ENCODE results near the gene SLC25A4. TPM values are rescaled to one million over a fixed set of nuclear protein-coding genes. Genes with fewer than 3 reads are reported as not detected.
"Not testable (repeated sequence)": the region's sequence is repeated elsewhere in the genome, so short reads cannot be mapped to it uniquely, and the experiment has no call there.

The SLC25A4 gene
- total RNA-seq, 1 donor from 2014 or later: 32.0 TPM

- Mint-ChIP-seq H3K4me3 (ENCODE audit: unreplicated experiment) (no peak overlapping the region), H3K9me3 (ENCODE audit: unreplicated experiment) (peaks cover 2% of the 10 kb centered on the region)
- no peak overlapping the region for H3K4me3 ChIP-seq (ENCODE audit: insufficient read depth, low read depth, low read length)
Measured at GRCh38 chr4:185104733-185105132, 38.3 kb upstream of the SLC25A4 start.

GRCh38 chr4:185106353-185106752 is 36.7 kb upstream of the SLC25A4 start:
- no peaks in the 10 kb centered on the region for H3K79me2 ChIP-seq (ENCODE audit: insufficient read depth, low read length)
- Mint-ChIP-seq H3K4me3 (ENCODE audit: unreplicated experiment) (no peak overlapping the region), H3K4me1 (ENCODE audit: low read depth, unreplicated experiment) (peaks cover under 1% of the 10 kb centered on the region), H3K27ac (ENCODE audit: unreplicated experiment) (no peak overlapping the region), H3K27me3 (ENCODE audit: low read depth, unreplicated experiment) (peaks cover 9% of the 10 kb centered on the region), H3K36me3 (ENCODE audit: low read depth, unreplicated experiment) (no peaks in the 10 kb centered on the region), H3K9me3 (ENCODE audit: unreplicated experiment) (peaks cover 2% of the 10 kb centered on the region)
- DNase-seq (ENCODE audit: low read depth) (no peak), FAIRE-seq (no peak)
- no peak overlapping the region for H3K9ac ChIP-seq (ENCODE audit: low read length)
- no peak overlapping the region for H2AFZ ChIP-seq (ENCODE audit: low read depth, low read length)
- no peaks in the 10 kb centered on the region for H3K9me3 ChIP-seq (ENCODE audit: insufficient read depth, low read depth, low read length)
- H3K4me1 ChIP-seq (ENCODE audit: insufficient read depth, low read length): no peaks in the 10 kb centered on the region
- H3K4me3 ChIP-seq (ENCODE audit: insufficient read depth, low read depth, low read length): no peak overlapping the region
- no peaks in the 10 kb centered on the region for H3K36me3 ChIP-seq (ENCODE audit: insufficient read depth, low read length)
- no peak overlapping the region for H3K27ac ChIP-seq (ENCODE audit: low read depth, low read length)
- no peaks in the 10 kb centered on the region for H3K27me3 ChIP-seq (ENCODE audit: insufficient read depth, low read length)
- H4K20me1 ChIP-seq (ENCODE audit: insufficient read depth, low read length): no peaks in the 10 kb centered on the region
- TF ChIP-seq CTCF (IDR thresholded peaks at IDR 0.05; ENCODE audit: insufficient read depth, low read depth, low read length) (no peak), EZH2 (IDR thresholded peaks at IDR 0.05; ENCODE audit: insufficient read depth, low read length) (no peak)
- no peak overlapping the region for H3K4me2 ChIP-seq (ENCODE audit: low read length)

More at GRCh38 chr4:185104733-185105132, 38.3 kb upstream of the SLC25A4 start:
- no peak for FAIRE-seq
- TF ChIP-seq CTCF (IDR thresholded peaks at IDR 0.05; ENCODE audit: insufficient read depth, low read depth, low read length): no peak
- no peak overlapping the region for H3K27ac Mint-ChIP-seq (ENCODE audit: unreplicated experiment)
- H3K36me3 ChIP-seq (ENCODE audit: insufficient read depth, low read length): no peaks in the 10 kb centered on the region
- no peak overlapping the region for H2AFZ ChIP-seq (ENCODE audit: low read depth, low read length)
- no peak overlapping the region for H3K27ac ChIP-seq (ENCODE audit: low read depth, low read length)
- H3K9ac ChIP-seq (ENCODE audit: low read length): no peak overlapping the region
- DNase-seq (ENCODE audit: low read depth): no peak
- H3K36me3 Mint-ChIP-seq (ENCODE audit: low read depth, unreplicated experiment): no peaks in the 10 kb centered on the region
- no peak overlapping the region for H3K4me2 ChIP-seq (ENCODE audit: low read length)
- no peaks in the 10 kb centered on the region for H3K4me1 Mint-ChIP-seq (ENCODE audit: low read depth, unreplicated experiment)
- no peaks in the 10 kb centered on the region for H3K9me3 ChIP-seq (ENCODE audit: insufficient read depth, low read depth, low read length)
- peaks cover 10% of the 10 kb centered on the region for H3K27me3 Mint-ChIP-seq (ENCODE audit: low read depth, unreplicated experiment)
- H3K4me1 ChIP-seq (ENCODE audit: insufficient read depth, low read length): no peaks in the 10 kb centered on the region
- no peaks in the 10 kb centered on the region for H3K27me3 ChIP-seq (ENCODE audit: insufficient read depth, low read length)
- no peaks in the 10 kb centered on the region for H3K79me2 ChIP-seq (ENCODE audit: insufficient read depth, low read length)
- H4K20me1 ChIP-seq (ENCODE audit: insufficient read depth, low read length): no peaks in the 10 kb centered on the region

GRCh38 chr4:185107574-185107973 is 35.5 kb upstream of the SLC25A4 start:
- not testable (repeated sequence) for DNase-seq (ENCODE audit: low read depth); H3K27me3 ChIP-seq (ENCODE audit: insufficient read depth, low read length); H3K4me1 ChIP-seq (ENCODE audit: insufficient read depth, low read length); H2AFZ ChIP-seq (ENCODE audit: low read depth, low read length); H3K9me3 Mint-ChIP-seq (ENCODE audit: unreplicated experiment); H3K4me3 ChIP-seq (ENCODE audit: insufficient read depth, low read depth, low read length); H3K4me2 ChIP-seq (ENCODE audit: low read length); H3K27ac Mint-ChIP-seq (ENCODE audit: unreplicated experiment); H3K9ac ChIP-seq (ENCODE audit: low read length); H3K36me3 Mint-ChIP-seq (ENCODE audit: low read depth, unreplicated experiment); H3K9me3 ChIP-seq (ENCODE audit: insufficient read depth, low read depth, low read length); H3K4me3 Mint-ChIP-seq (ENCODE audit: unreplicated experiment); H3K4me1 Mint-ChIP-seq (ENCODE audit: low read depth, unreplicated experiment); H3K27me3 Mint-ChIP-seq (ENCODE audit: low read depth, unreplicated experiment); H3K79me2 ChIP-seq (ENCODE audit: insufficient read depth, low read length); H4K20me1 ChIP-seq (ENCODE audit: insufficient read depth, low read length); H3K36me3 ChIP-seq (ENCODE audit: insufficient read depth, low read length); H3K27ac ChIP-seq (ENCODE audit: low read depth, low read length); FAIRE-seq
